ENCODE measurements around the gene PSORS1C2. TPM values are rescaled to one million over a fixed set of nuclear protein-coding genes. Genes with fewer than 3 reads are reported as not detected.

PSORS1C2 gene
- total RNA-seq, 1 experiment from 2014 or later, result 0.33 TPM

GRCh38 chr6:31096215-31096614, 42.7 kb downstream of the PSORS1C2 start:
- H3K27ac ChIP-seq (ENCODE audit: insufficient read length, low read depth, low read length), result no peak overlapping the region
- H3K4me2 ChIP-seq (ENCODE audit: insufficient read depth, insufficient read length, low read length), result no peak overlapping the region
- H3K4ac ChIP-seq (ENCODE audit: low read depth, low read length), result no peak overlapping the region
- H3K23me2 ChIP-seq (ENCODE audit: insufficient read length, low read depth, low read length, poor library complexity, severe bottlenecking), result no peaks in the 10 kb centered on the region
- no peak overlapping the region for H3K23ac ChIP-seq (ENCODE audit: insufficient read length, low read depth, low read length)
- H3K4me1 ChIP-seq (ENCODE audit: insufficient read depth, low read length), result peaks cover 2% of the 10 kb centered on the region; the same call in 1 of the 2 replicates
- no peaks in the 10 kb centered on the region for H3K79me1 ChIP-seq (ENCODE audit: insufficient read depth, low read depth, low read length, poor library complexity, severe bottlenecking)
- no peaks in the 10 kb centered on the region for H3K9me3 Mint-ChIP-seq
- H4K8ac ChIP-seq (replicated peaks; ENCODE audit: insufficient read length, low read depth, low read length), result no peak overlapping the region
- no peak overlapping the region for H3K56ac ChIP-seq (ENCODE audit: insufficient read length, low read depth, low read length)
- no peak overlapping the region for H2BK120ac ChIP-seq (ENCODE audit: low read depth, low read length, poor library complexity, severe bottlenecking)
- H4K20me1 ChIP-seq (ENCODE audit: control insufficient read depth, insufficient read depth, insufficient read length), result no peaks in the 10 kb centered on the region
- H2BK20ac ChIP-seq (ENCODE audit: low read depth, low read length, poor library complexity, severe bottlenecking), result no peak overlapping the region
- no peaks in the 10 kb centered on the region for H3K27me3 ChIP-seq (ENCODE audit: insufficient read depth, low read length)
- no peak overlapping the region for H3K27ac Mint-ChIP-seq
- H2BK15ac ChIP-seq (ENCODE audit: low read depth, low read length), result no peak overlapping the region
- H2BK5ac ChIP-seq (ENCODE audit: insufficient read length, low read length), result no peak overlapping the region
- no peak overlapping the region for H3T11ph ChIP-seq (ENCODE audit: low read length)
- DNase-seq, result no peak
- no CpG with 5 or more reads among the region's 3 CpGs for WGBS (ENCODE audit: extremely low coverage, insufficient read length, low lambda C conversion rate)
- no peak overlapping the region for H3K14ac ChIP-seq (ENCODE audit: insufficient read depth, low read length)
- H3K4me3 Mint-ChIP-seq, result no peak overlapping the region
- H2BK12ac ChIP-seq (ENCODE audit: insufficient read length, low read depth, low read length), result no peak overlapping the region
- H4K5ac ChIP-seq (ENCODE audit: insufficient read length, low read depth, low read length), result no peak overlapping the region
- no peak overlapping the region for H2AFZ ChIP-seq (ENCODE audit: low read length)
- no peak overlapping the region for H2AK5ac ChIP-seq (ENCODE audit: insufficient read length, low read length)
- H3K18ac ChIP-seq (ENCODE audit: insufficient read length, low read depth, low read length), result no peak overlapping the region
- no peaks in the 10 kb centered on the region for H3K79me2 ChIP-seq (ENCODE audit: insufficient read depth, low read length)
- no peak for TF ChIP-seq CTCF (conservative IDR thresholded peaks at IDR 0.05)
- H3K27me3 Mint-ChIP-seq (ENCODE audit: low read depth), result no peaks in the 10 kb centered on the region; the same call in 1 of the 2 replicates
- H4K91ac ChIP-seq (ENCODE audit: insufficient read length, low read depth, low read length), result no peak overlapping the region
- no peaks in the 10 kb centered on the region for H3K36me3 Mint-ChIP-seq (ENCODE audit: insufficient read depth in 1 of 3, low read depth in 3 of 3)
- peaks cover 16 to 21% of the 10 kb centered on the region in 2 experiments for H3K4me1 Mint-ChIP-seq
- H3K9ac ChIP-seq (ENCODE audit: extremely low read depth, insufficient read length, low read length), result no peak overlapping the region
- no peaks in the 10 kb centered on the region for H3K9me3 ChIP-seq (ENCODE audit: control insufficient read depth, low read depth, low read length)
